B cell (primary cell): Measurements from ENCODE around the gene TEX264.

Experiments used
- CTCF ChIP-seq: fragments of 200-600 bp; IDR thresholded peaks from one replicate; pipeline ENCODE4 v1.8.0; 2022; ENCODE audit warnings: antibody characterized with exemption, mild to moderate bottlenecking
- EZH2 ChIP-seq: IDR thresholded peaks from 2 replicates; pipeline ENCODE4 v1.6.1; 2012; ENCODE audit warnings: borderline replicate concordance, low read depth, mild to moderate bottlenecking, moderate library complexity, low read length; ENCODE audit not compliant: insufficient read depth, poor library complexity, severe bottlenecking

GRCh38 chr3:51706788-51707731 is 36.0 kb downstream of the TEX264 start, which contains the start of gene GRM2:
- TF ChIP-seq CTCF: no peak
- no peak for TF ChIP-seq EZH2
